GM12872 (cell line): ENCODE measurements around the gene PGAP6.

ENCODE experiments used
- TF ChIP-seq, protein P1 (sequence below): IDR thresholded peaks from 3 replicates; pipeline ENCODE4 v1.5.1; 2011; ENCODE audit warnings: low read depth, mild to moderate bottlenecking, low read length, moderate library complexity; ENCODE audit not compliant: insufficient read depth

PGAP6 gene

DNA sequence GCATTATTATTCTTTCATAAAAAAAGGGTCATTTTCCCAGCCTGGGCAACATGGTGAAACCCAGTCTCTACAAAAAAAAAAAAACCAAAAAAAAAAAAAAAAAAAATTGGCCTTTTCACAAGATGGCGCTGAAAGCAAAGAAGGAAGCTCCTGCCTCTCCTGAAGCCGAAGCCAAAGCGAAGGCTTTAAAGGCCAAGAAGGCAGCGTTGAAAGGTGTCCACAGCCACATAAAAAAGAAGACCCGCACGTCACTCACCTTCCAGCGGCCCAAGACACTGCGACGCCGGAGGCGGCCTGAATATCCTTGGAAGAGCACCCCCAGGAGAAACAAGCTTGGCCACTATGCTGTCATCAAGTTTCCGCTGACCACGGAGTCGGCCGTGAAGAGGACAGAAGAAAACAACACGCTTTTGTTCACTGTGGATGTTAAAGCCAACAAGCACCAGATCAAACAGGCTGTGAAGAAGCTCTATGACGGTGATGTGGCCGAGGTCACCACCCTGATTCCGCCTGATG, 4.9 kb upstream of the PGAP6 start:
- TF ChIP-seq, protein P1, sequence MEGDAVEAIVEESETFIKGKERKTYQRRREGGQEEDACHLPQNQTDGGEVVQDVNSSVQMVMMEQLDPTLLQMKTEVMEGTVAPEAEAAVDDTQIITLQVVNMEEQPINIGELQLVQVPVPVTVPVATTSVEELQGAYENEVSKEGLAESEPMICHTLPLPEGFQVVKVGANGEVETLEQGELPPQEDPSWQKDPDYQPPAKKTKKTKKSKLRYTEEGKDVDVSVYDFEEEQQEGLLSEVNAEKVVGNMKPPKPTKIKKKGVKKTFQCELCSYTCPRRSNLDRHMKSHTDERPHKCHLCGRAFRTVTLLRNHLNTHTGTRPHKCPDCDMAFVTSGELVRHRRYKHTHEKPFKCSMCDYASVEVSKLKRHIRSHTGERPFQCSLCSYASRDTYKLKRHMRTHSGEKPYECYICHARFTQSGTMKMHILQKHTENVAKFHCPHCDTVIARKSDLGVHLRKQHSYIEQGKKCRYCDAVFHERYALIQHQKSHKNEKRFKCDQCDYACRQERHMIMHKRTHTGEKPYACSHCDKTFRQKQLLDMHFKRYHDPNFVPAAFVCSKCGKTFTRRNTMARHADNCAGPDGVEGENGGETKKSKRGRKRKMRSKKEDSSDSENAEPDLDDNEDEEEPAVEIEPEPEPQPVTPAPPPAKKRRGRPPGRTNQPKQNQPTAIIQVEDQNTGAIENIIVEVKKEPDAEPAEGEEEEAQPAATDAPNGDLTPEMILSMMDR, result no peak

GRCh38 chr16:383326-384051, 1.7 kb upstream of the PGAP6 start:
- TF ChIP-seq, protein P1, result no peak

GRCh38 chr16:381012-381788, 578 bp downstream of the PGAP6 start:
- TF ChIP-seq, protein P1, result no peak

DNA sequence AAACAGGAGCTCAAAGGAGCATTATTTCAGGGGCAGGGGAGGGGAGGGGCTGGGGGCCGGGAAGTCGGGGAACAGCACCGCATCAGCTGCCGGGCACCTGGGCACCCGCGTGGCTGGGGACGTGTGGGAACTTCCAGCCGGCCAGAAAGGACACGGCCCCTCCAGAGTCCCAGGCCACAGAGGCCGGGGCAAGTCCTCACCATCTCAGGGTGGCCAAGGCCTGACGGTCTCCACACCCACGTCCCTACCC, 1.1 kb downstream of the PGAP6 start:
- TF ChIP-seq, protein P1, result no peak

GRCh38 chr16:379961-380761, 1.6 kb downstream of the PGAP6 start:
- TF ChIP-seq, protein P1, result no peak

- TF ChIP-seq, protein P1, result no peak
Measured at GRCh38 chr16:379183-379960, 2.4 kb downstream of the PGAP6 start.

- TF ChIP-seq, protein P1, result no peak
Measured at GRCh38 chr16:378821-379182, 3.0 kb downstream of the PGAP6 start.
